ENCODE measurements around the gene FH.

DNA sequence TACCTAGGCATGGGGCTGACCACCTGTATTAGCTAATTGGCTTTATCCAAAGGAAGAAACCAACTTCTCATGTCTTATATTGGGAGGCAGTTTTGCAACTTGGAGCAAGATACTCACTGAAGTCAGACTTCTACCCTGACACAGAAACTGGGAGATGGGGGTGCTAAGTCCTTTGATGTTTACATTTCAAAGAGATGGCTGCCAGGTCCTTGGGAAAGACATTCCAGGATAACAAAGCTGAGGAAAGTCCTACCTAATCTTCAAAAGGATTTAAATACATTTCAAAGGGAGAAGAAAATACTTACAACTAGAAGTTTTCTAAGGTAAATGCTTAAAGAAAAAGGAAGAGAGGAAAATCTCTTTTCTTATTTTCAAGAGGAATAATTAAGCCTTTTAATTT lies 62.1 kb downstream of the FH start:
- no peak for TF ChIP-seq BMI1 (IDR thresholded peaks at IDR 0.05; ENCODE audit: borderline replicate concordance)
- TF ChIP-seq EZH2 (IDR thresholded peaks at IDR 0.05; ENCODE audit: borderline replicate concordance, control insufficient read depth, low read depth, low read length): no peak
- TF ChIP-seq, protein P1, sequence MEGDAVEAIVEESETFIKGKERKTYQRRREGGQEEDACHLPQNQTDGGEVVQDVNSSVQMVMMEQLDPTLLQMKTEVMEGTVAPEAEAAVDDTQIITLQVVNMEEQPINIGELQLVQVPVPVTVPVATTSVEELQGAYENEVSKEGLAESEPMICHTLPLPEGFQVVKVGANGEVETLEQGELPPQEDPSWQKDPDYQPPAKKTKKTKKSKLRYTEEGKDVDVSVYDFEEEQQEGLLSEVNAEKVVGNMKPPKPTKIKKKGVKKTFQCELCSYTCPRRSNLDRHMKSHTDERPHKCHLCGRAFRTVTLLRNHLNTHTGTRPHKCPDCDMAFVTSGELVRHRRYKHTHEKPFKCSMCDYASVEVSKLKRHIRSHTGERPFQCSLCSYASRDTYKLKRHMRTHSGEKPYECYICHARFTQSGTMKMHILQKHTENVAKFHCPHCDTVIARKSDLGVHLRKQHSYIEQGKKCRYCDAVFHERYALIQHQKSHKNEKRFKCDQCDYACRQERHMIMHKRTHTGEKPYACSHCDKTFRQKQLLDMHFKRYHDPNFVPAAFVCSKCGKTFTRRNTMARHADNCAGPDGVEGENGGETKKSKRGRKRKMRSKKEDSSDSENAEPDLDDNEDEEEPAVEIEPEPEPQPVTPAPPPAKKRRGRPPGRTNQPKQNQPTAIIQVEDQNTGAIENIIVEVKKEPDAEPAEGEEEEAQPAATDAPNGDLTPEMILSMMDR (IDR thresholded peaks at IDR 0.05 in 2 of 3, conservative IDR thresholded peaks at IDR 0.05 in 1 of 3; ENCODE audit: control insufficient read depth in 2 of 3, extremely low read depth in 1 of 3, insufficient read depth in 1 of 3, low read depth in 3 of 3, low read length in 3 of 3): no peak
- TF ChIP-seq ESRRA (IDR thresholded peaks at IDR 0.05; ENCODE audit: low read length): no peak
- no peak for TF ChIP-seq CEBPB (IDR thresholded peaks at IDR 0.05; ENCODE audit: borderline replicate concordance in 1 of 2, low read depth in 2 of 2, low read length in 2 of 2)
- TF ChIP-seq, protein P2, sequence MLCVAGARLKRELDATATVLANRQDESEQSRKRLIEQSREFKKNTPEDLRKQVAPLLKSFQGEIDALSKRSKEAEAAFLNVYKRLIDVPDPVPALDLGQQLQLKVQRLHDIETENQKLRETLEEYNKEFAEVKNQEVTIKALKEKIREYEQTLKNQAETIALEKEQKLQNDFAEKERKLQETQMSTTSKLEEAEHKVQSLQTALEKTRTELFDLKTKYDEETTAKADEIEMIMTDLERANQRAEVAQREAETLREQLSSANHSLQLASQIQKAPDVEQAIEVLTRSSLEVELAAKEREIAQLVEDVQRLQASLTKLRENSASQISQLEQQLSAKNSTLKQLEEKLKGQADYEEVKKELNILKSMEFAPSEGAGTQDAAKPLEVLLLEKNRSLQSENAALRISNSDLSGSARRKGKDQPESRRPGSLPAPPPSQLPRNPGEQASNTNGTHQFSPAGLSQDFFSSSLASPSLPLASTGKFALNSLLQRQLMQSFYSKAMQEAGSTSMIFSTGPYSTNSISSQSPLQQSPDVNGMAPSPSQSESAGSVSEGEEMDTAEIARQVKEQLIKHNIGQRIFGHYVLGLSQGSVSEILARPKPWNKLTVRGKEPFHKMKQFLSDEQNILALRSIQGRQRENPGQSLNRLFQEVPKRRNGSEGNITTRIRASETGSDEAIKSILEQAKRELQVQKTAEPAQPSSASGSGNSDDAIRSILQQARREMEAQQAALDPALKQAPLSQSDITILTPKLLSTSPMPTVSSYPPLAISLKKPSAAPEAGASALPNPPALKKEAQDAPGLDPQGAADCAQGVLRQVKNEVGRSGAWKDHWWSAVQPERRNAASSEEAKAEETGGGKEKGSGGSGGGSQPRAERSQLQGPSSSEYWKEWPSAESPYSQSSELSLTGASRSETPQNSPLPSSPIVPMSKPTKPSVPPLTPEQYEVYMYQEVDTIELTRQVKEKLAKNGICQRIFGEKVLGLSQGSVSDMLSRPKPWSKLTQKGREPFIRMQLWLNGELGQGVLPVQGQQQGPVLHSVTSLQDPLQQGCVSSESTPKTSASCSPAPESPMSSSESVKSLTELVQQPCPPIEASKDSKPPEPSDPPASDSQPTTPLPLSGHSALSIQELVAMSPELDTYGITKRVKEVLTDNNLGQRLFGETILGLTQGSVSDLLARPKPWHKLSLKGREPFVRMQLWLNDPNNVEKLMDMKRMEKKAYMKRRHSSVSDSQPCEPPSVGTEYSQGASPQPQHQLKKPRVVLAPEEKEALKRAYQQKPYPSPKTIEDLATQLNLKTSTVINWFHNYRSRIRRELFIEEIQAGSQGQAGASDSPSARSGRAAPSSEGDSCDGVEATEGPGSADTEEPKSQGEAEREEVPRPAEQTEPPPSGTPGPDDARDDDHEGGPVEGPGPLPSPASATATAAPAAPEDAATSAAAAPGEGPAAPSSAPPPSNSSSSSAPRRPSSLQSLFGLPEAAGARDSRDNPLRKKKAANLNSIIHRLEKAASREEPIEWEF (IDR thresholded peaks at IDR 0.05; ENCODE audit: insufficient replicate concordance, low read depth, low read length): no peak
- no peak for TF ChIP-seq CBX3 (IDR thresholded peaks at IDR 0.05; ENCODE audit: borderline replicate concordance, low read depth)
- no peak for TF ChIP-seq MTA2 (IDR thresholded peaks at IDR 0.05; ENCODE audit: low read depth)
- TF ChIP-seq POLR2AphosphoS5 (IDR thresholded peaks at IDR 0.05; ENCODE audit: low read length): no peak
